ENCODE measurements around the gene ANO5.
"Not testable (repeated sequence)": the region's sequence is repeated elsewhere in the genome, so short reads cannot be mapped to it uniquely, and the experiment has no call there.

Gene ANO5

DNA sequence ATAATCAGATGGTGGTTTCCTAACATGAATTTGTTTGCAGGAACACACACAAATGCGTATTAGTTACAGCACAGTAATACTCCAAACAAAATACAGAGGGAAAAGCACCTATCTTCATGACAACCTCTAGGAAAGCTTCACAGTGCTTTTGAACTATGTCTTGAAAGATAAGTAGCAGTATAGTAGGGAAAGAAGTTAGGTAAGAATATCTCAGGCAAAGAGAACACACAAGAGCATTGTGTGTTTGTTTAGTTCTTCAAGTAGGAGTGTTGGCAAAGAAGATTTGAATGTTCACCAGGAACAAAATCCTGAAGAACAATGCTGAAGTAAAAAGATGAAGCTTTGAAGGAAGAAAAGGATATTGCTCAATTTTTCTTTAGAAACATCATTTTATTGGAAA, 54.1 kb downstream of the ANO5 start:
- no peak overlapping the region for H3K4me3 Mint-ChIP-seq
- H3K4me1 Mint-ChIP-seq (ENCODE audit: low read depth): no peaks in the 10 kb centered on the region
- no peaks in the 10 kb centered on the region for H3K9me3 Mint-ChIP-seq
- H3K36me3 Mint-ChIP-seq (ENCODE audit: low read depth): no peaks in the 10 kb centered on the region
- peaks cover 11% of the 10 kb centered on the region for H3K27me3 Mint-ChIP-seq (ENCODE audit: low read depth)
- no peak overlapping the region for H3K27ac Mint-ChIP-seq

DNA sequence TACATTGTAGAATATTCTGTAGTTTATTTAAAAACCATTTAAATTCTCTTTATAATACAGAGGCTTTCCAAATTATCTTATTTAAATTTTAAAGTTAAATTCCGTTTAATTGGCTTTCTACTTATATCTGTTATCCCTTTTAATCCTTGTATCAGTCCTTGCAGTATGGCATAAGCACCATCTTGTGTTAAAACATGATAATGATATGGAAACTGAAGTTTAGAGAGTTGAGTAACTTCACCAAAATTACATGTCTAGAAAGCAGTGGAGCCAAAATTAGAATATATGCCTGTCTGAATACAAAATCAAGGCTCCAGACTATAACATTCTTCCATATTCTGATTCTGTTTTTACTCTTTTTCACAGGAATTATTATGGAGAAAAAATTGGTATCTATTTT, 57.0 kb downstream of the ANO5 start:
- H3K27me3 Mint-ChIP-seq (ENCODE audit: low read depth): peaks cover 11% of the 10 kb centered on the region
- no peaks in the 10 kb centered on the region for H3K4me1 Mint-ChIP-seq (ENCODE audit: low read depth)
- no peak overlapping the region for H3K4me3 Mint-ChIP-seq
- no peaks in the 10 kb centered on the region for H3K9me3 Mint-ChIP-seq
- no peaks in the 10 kb centered on the region for H3K36me3 Mint-ChIP-seq (ENCODE audit: low read depth)
- H3K27ac Mint-ChIP-seq: no peak overlapping the region

DNA sequence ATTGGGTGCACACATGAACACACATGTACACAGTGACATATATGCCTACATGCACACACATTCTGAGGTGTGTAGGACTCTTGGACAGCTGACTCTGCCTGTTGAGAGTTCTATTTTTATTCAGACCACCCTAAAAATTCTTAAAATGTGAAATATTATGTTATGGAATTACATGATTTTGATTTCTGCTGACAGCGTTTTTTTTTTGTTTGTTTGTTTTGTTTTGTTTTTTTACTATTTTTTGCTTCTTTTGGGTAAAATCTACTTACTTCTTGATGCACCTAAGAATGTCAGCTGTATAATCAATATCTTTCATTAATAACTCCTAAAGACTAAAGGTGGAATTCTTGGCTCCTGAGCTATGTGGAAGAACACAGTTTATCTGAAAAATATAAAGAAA, 64.0 kb downstream of the ANO5 start:
- H3K36me3 Mint-ChIP-seq (ENCODE audit: low read depth): no peaks in the 10 kb centered on the region
- no peak overlapping the region for H3K4me3 Mint-ChIP-seq
- H3K4me1 Mint-ChIP-seq (ENCODE audit: low read depth): no peaks in the 10 kb centered on the region
- H3K9me3 Mint-ChIP-seq: no peaks in the 10 kb centered on the region
- H3K27ac Mint-ChIP-seq: no peak overlapping the region
- H3K27me3 Mint-ChIP-seq (ENCODE audit: low read depth): no peaks in the 10 kb centered on the region

DNA sequence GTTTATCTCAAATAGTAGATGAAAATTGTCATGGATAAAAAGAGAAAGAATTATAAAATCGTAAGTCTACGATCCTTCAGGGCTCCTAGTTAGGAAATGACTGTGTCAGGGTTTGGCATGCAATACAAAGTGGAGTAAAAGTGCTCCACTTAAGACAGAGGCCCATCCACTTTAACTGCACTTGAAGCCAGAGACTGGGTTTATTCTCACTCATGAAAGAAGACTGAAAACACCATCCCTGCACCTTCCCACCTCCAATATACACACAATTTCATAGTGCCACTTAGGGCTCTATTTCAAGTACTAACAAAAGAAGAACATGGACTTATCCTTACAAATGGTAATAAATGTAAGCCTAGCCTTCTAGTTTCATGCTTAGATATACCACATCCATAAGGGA, 70.7 kb downstream of the ANO5 start:
- Mint-ChIP-seq H3K4me1 (ENCODE audit: low read depth) (no peaks in the 10 kb centered on the region), H3K9me3 (no peaks in the 10 kb centered on the region), H3K27me3 (ENCODE audit: low read depth) (no peaks in the 10 kb centered on the region), H3K36me3 (ENCODE audit: low read depth) (no peaks in the 10 kb centered on the region), H3K27ac (no peak overlapping the region), H3K4me3 (no peak overlapping the region)

DNA sequence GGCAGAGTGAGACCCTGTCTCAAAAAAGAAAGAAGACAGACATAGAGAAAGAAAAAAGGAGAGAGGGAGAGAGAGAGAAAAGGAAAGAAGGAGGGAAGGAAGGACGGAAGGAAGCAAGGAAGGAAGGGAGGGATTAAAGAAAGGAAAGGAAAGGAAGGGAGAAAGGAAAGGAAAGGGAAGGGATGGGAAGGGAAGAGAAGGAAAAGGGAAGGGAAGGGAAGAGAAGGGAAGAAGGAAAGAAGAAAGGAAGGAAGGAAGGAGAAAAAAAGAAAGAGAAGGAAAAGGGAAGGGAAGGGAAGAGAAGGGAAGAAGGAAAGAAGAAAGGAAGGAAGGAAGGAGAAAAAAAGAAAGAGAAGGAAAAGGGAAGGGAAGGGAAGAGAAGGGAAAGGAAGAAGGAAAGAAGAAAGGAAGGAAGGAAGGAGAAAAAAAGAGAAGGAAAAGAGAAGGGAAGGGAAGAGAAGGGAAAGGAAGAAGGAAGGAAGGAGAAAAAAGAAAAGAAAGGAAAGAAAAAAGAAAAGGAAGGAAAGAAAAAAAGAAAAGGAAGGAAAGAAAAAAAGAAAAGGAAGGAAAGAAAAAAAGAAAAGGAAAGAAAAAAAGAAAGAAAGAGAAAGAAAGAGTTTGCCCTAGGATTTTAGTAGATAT, 76.2 kb downstream of the ANO5 start:
- H3K27ac Mint-ChIP-seq; H3K36me3 Mint-ChIP-seq (ENCODE audit: low read depth); H3K27me3 Mint-ChIP-seq (ENCODE audit: low read depth); H3K4me3 Mint-ChIP-seq; H3K9me3 Mint-ChIP-seq; H3K4me1 Mint-ChIP-seq (ENCODE audit: low read depth): not testable (repeated sequence)

DNA sequence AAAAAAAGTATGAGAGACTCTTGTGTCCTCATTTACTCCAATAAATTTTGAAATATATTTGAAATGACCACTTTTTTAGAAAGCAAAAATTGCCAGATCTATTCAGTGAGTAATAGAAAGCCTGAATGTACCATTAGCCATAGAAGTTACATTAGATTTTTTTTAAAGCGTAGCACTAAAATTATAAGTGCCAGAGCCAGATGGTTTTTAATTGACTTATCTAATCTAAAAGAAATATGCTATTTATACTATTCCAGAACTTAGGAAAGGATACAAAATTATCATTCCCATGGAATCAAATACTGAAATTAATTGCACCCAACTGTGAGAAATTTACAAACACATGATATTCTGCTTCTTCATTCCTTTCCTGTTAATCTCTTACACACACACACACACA, 80.9 kb downstream of the ANO5 start:
- Mint-ChIP-seq H3K9me3 (no peaks in the 10 kb centered on the region), H3K36me3 (ENCODE audit: low read depth) (no peaks in the 10 kb centered on the region), H3K4me3 (no peak overlapping the region), H3K27ac (no peak overlapping the region), H3K27me3 (ENCODE audit: low read depth) (no peaks in the 10 kb centered on the region), H3K4me1 (ENCODE audit: low read depth) (no peaks in the 10 kb centered on the region)

GRCh38 chr11:22275600-22275999, 82.7 kb downstream of the ANO5 start:
- no peaks in the 10 kb centered on the region for H3K9me3 Mint-ChIP-seq
- no peaks in the 10 kb centered on the region for H3K4me1 Mint-ChIP-seq (ENCODE audit: low read depth)
- H3K4me3 Mint-ChIP-seq: no peak overlapping the region
- no peaks in the 10 kb centered on the region for H3K27me3 Mint-ChIP-seq (ENCODE audit: low read depth)
- no peak overlapping the region for H3K27ac Mint-ChIP-seq
- H3K36me3 Mint-ChIP-seq (ENCODE audit: low read depth): no peaks in the 10 kb centered on the region

GRCh38 chr11:22276535-22276934, 83.7 kb downstream of the ANO5 start:
- Mint-ChIP-seq H3K36me3 (ENCODE audit: low read depth) (no peaks in the 10 kb centered on the region), H3K4me3 (no peak overlapping the region), H3K27ac (no peak overlapping the region), H3K27me3 (ENCODE audit: low read depth) (no peaks in the 10 kb centered on the region), H3K9me3 (no peaks in the 10 kb centered on the region), H3K4me1 (ENCODE audit: low read depth) (no peaks in the 10 kb centered on the region)

- not testable (repeated sequence) for H3K4me1 Mint-ChIP-seq (ENCODE audit: low read depth); H3K9me3 Mint-ChIP-seq; H3K27me3 Mint-ChIP-seq (ENCODE audit: low read depth); H3K4me3 Mint-ChIP-seq; H3K36me3 Mint-ChIP-seq (ENCODE audit: low read depth); H3K27ac Mint-ChIP-seq
Observed at GRCh38 chr11:22284991-22285390, 92.1 kb downstream of the ANO5 start.

GRCh38 chr11:22302368-22302767, 109.5 kb downstream of the ANO5 start:
- Mint-ChIP-seq H3K9me3 (no peaks in the 10 kb centered on the region), H3K27me3 (ENCODE audit: low read depth) (no peaks in the 10 kb centered on the region), H3K27ac (no peak overlapping the region), H3K36me3 (ENCODE audit: low read depth) (no peaks in the 10 kb centered on the region), H3K4me1 (ENCODE audit: low read depth) (no peaks in the 10 kb centered on the region), H3K4me3 (no peak overlapping the region)

- no peak overlapping the region for H3K4me3 Mint-ChIP-seq
- H3K36me3 Mint-ChIP-seq (ENCODE audit: low read depth): no peaks in the 10 kb centered on the region
- H3K27me3 Mint-ChIP-seq (ENCODE audit: low read depth): no peaks in the 10 kb centered on the region
- H3K4me1 Mint-ChIP-seq (ENCODE audit: low read depth): no peaks in the 10 kb centered on the region
- H3K9me3 Mint-ChIP-seq: no peaks in the 10 kb centered on the region
- H3K27ac Mint-ChIP-seq: no peak overlapping the region
Observed at GRCh38 chr11:22304337-22304961, 111.6 kb downstream of the ANO5 start.

GRCh38 chr11:22317656-22318055, 124.8 kb downstream of the ANO5 start:
- H3K4me3 Mint-ChIP-seq: no peak overlapping the region
- H3K4me1 Mint-ChIP-seq (ENCODE audit: low read depth): no peaks in the 10 kb centered on the region
- no peaks in the 10 kb centered on the region for H3K27me3 Mint-ChIP-seq (ENCODE audit: low read depth)
- no peaks in the 10 kb centered on the region for H3K36me3 Mint-ChIP-seq (ENCODE audit: low read depth)
- no peaks in the 10 kb centered on the region for H3K9me3 Mint-ChIP-seq
- no peak overlapping the region for H3K27ac Mint-ChIP-seq

DNA sequence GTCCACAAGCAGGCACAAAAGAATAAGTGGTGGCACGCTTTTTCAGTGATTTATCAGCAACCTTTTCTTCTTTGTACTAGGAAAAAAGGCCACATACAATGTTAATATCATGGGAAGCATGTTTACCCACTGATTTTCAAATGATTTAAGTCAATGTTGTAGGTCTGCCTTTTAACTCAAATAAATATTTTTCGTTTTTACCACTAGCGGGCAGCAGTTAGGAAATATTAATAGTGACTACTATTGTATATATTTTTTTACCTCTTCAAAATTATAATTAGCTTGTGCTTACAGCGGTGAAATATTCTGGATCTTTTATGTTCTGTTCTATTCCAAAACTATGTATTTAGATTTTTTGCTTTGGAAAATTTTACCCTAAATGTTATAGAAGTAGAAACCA, 138.9 kb downstream of the ANO5 start:
- H3K4me3 Mint-ChIP-seq: no peak overlapping the region
- H3K4me1 Mint-ChIP-seq (ENCODE audit: low read depth): no peaks in the 10 kb centered on the region
- H3K36me3 Mint-ChIP-seq (ENCODE audit: low read depth): no peaks in the 10 kb centered on the region
- H3K27ac Mint-ChIP-seq: no peak overlapping the region
- H3K27me3 Mint-ChIP-seq (ENCODE audit: low read depth): peaks cover 3% of the 10 kb centered on the region
- H3K9me3 Mint-ChIP-seq: no peaks in the 10 kb centered on the region
